MM.1S (cell line): ENCODE measurements around the gene CCSER2.

Experiments
- EZH2 ChIP-seq: fragments of 300-600 bp; sonication (generic); optimal IDR thresholded peaks from 2 replicates; pipeline ENCODE3; 2017; ENCODE audit warnings: low read depth, mild to moderate bottlenecking, antibody characterized with exemption, low read length, mixed read lengths
- EZH2phosphoT487 ChIP-seq: fragments of 300-600 bp; sonication (generic); IDR thresholded peaks from 2 replicates; pipeline ENCODE4 v1.6.1; 2018; ENCODE audit warnings: antibody characterized with exemption, low read length
- TF ChIP-seq, protein P1 (sequence below): fragments of 300-600 bp; sonication (generic); IDR thresholded peaks from 2 replicates; pipeline ENCODE4 v1.5.1; 2016; ENCODE audit warnings: antibody characterized with exemption, low read length, mixed read lengths

DNA sequence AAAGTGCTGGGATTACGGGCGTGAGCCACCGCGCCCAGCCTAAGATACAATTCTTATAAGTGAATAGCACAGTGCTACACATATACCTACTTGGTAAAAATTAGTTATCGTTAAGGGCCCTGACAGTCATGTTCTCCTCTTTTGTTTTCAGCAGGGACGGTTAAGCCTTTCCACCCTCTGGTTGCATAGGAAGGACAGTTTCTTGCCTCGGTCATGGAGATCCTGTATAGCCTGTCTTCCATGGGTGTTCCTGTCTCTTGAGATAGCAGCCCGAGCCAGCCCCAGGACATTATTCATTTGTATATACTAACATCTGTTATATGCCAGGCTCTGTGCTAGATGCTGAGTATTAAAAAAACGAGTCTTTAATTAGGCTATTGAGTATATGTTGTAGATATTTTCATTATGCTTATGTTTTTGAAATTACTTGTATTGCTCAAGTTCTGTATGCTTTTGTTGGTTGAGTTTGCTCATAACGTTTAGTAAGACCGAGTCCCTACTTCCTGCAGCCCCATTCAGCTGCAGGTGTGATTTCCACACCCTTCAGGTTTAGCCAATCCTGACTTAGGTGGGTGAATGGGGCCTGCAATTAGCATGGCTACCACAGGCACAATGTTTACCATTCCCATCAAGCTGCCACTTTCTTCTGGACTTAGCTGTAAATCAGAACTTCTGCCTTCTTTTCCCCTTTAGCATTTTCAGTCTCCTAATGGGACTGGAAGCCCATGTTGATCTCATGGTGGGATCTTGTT is 24.8 kb downstream of the CCSER2 start:
- TF ChIP-seq, protein P1, sequence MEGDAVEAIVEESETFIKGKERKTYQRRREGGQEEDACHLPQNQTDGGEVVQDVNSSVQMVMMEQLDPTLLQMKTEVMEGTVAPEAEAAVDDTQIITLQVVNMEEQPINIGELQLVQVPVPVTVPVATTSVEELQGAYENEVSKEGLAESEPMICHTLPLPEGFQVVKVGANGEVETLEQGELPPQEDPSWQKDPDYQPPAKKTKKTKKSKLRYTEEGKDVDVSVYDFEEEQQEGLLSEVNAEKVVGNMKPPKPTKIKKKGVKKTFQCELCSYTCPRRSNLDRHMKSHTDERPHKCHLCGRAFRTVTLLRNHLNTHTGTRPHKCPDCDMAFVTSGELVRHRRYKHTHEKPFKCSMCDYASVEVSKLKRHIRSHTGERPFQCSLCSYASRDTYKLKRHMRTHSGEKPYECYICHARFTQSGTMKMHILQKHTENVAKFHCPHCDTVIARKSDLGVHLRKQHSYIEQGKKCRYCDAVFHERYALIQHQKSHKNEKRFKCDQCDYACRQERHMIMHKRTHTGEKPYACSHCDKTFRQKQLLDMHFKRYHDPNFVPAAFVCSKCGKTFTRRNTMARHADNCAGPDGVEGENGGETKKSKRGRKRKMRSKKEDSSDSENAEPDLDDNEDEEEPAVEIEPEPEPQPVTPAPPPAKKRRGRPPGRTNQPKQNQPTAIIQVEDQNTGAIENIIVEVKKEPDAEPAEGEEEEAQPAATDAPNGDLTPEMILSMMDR = no peak
- no peak for TF ChIP-seq EZH2
- TF ChIP-seq EZH2phosphoT487 = no peak
